H9 (cell line): ENCODE results near the gene HUNK. TPM values are rescaled to one million over a fixed set of nuclear protein-coding genes. Genes with fewer than 3 reads are reported as not detected.

ENCODE experiments used
- DNase-seq: peaks from one replicate; pipeline ENCODE4 v3.0.0-alpha.2; 2017
- H2AFZ ChIP-seq: one replicate; pipeline ENCODE4 v1.6.1; 2013; ENCODE audit warnings: mild to moderate bottlenecking, low read length, control low read depth, moderate library complexity
- H2AK5ac ChIP-seq: 2 replicates; pipeline ENCODE4 v1.6.1; 2013; ENCODE audit warnings: low read length, control low read depth, mixed read lengths; ENCODE audit not compliant: insufficient read length
- H2BK120ac ChIP-seq: one replicate; pipeline ENCODE4 v1.6.1; 2013; ENCODE audit warnings: low read depth, mild to moderate bottlenecking, low read length, control low read depth, inconsistent platforms; ENCODE audit not compliant: poor library complexity, severe bottlenecking
- H2BK12ac ChIP-seq: 2 replicates; pipeline ENCODE4 v1.6.1; 2013; ENCODE audit warnings: low read length, control low read depth, mixed read lengths, low read depth; ENCODE audit not compliant: insufficient read length
- H2BK15ac ChIP-seq: 2 replicates; pipeline ENCODE4 v1.6.1; 2013; ENCODE audit warnings: low read depth, low read length, control low read depth
- H2BK20ac ChIP-seq: one replicate; pipeline ENCODE4 v1.6.1; 2013; ENCODE audit warnings: low read depth, mild to moderate bottlenecking, low read length, control low read depth, inconsistent platforms; ENCODE audit not compliant: poor library complexity, severe bottlenecking
- H2BK5ac ChIP-seq: 2 replicates; pipeline ENCODE4 v1.6.1; 2013; ENCODE audit warnings: low read length, control low read depth, mixed read lengths; ENCODE audit not compliant: insufficient read length
- H3K14ac ChIP-seq: 2 replicates; pipeline ENCODE4 v1.6.1; 2013; ENCODE audit warnings: low read length, control low read depth; ENCODE audit not compliant: insufficient read depth
- H3K18ac ChIP-seq: 2 replicates; pipeline ENCODE4 v1.6.1; 2013; ENCODE audit warnings: low read depth, mild to moderate bottlenecking, mixed read lengths, low read length, control low read depth; ENCODE audit not compliant: insufficient read length
- H3K23ac ChIP-seq: 2 replicates; pipeline ENCODE4 v1.6.1; 2013; ENCODE audit warnings: low read length, control low read depth, mixed read lengths, low read depth; ENCODE audit not compliant: insufficient read length
- H3K23me2 ChIP-seq: 2 replicates; pipeline ENCODE4 v1.6.1; 2013; ENCODE audit warnings: low read depth, mild to moderate bottlenecking, mixed read lengths, low read length, control low read depth; ENCODE audit not compliant: insufficient read length, poor library complexity, severe bottlenecking
- H3K27ac ChIP-seq: 2 replicates; pipeline ENCODE4 v1.5.1; 2013; ENCODE audit warnings: low read length, control low read depth, mixed read lengths, low read depth; ENCODE audit not compliant: insufficient read length
- H3K27me3 ChIP-seq: 2 replicates; pipeline ENCODE4 v1.6.1; 2013; ENCODE audit warnings: low read length, control low read depth, inconsistent platforms; ENCODE audit not compliant: insufficient read depth
- H3K4ac ChIP-seq: 2 replicates; pipeline ENCODE4 v1.6.1; 2013; ENCODE audit warnings: low read depth, mild to moderate bottlenecking, control low read depth, inconsistent platforms, low read length, moderate library complexity
- H3K4me1 ChIP-seq: 2 replicates; pipeline ENCODE4 v1.6.1; 2013; ENCODE audit warnings: low read length, control low read depth, inconsistent platforms; ENCODE audit not compliant: insufficient read depth
- H3K4me2 ChIP-seq: 2 replicates; pipeline ENCODE4 v1.6.1; 2013; ENCODE audit warnings: low read length, control low read depth, mixed read lengths; ENCODE audit not compliant: insufficient read length, insufficient read depth
- H3K56ac ChIP-seq: 2 replicates; pipeline ENCODE4 v1.6.1; 2013; ENCODE audit warnings: low read depth, mild to moderate bottlenecking, mixed read lengths, low read length, control low read depth; ENCODE audit not compliant: insufficient read length
- H3K79me1 ChIP-seq: 2 replicates; pipeline ENCODE4 v1.6.1; 2013; ENCODE audit warnings: low read depth, mild to moderate bottlenecking, moderate library complexity, low read length, control low read depth, inconsistent platforms; ENCODE audit not compliant: insufficient read depth, poor library complexity, severe bottlenecking
- H3K79me2 ChIP-seq: 2 replicates; pipeline ENCODE4 v1.6.1; 2013; ENCODE audit warnings: low read length, control low read depth, inconsistent platforms; ENCODE audit not compliant: insufficient read depth
- H3K9ac ChIP-seq: 2 replicates; pipeline ENCODE4 v1.6.1; 2013; ENCODE audit warnings: low read length, control low read depth, mixed read lengths; ENCODE audit not compliant: insufficient read length; ENCODE audit errors: extremely low read depth
- H3K9me3 ChIP-seq: one replicate; pipeline ENCODE4 v1.6.1; 2013; ENCODE audit warnings: low read depth, low read length, inconsistent platforms; ENCODE audit not compliant: control insufficient read depth
- H3T11ph ChIP-seq: one replicate; pipeline ENCODE4 v1.6.1; 2013; ENCODE audit warnings: mild to moderate bottlenecking, low read length, control low read depth, inconsistent platforms
- H4K20me1 ChIP-seq: one replicate; pipeline ENCODE4 v1.6.1; 2013; ENCODE audit not compliant: control insufficient read depth, insufficient read length, insufficient read depth
- H4K5ac ChIP-seq: 2 replicates; pipeline ENCODE4 v1.6.1; 2013; ENCODE audit warnings: low read depth, mild to moderate bottlenecking, mixed read lengths, low read length, control low read depth; ENCODE audit not compliant: insufficient read length
- H4K8ac ChIP-seq: replicated peaks from 2 replicates; pipeline ENCODE4 v1.6.1; 2013; ENCODE audit warnings: low read length, control low read depth, mixed read lengths, low read depth; ENCODE audit not compliant: insufficient read length
- H4K91ac ChIP-seq: 2 replicates; pipeline ENCODE4 v1.6.1; 2013; ENCODE audit warnings: low read depth, mild to moderate bottlenecking, moderate library complexity, mixed read lengths, low read length, control low read depth; ENCODE audit not compliant: insufficient read length
- H3K27ac Mint-ChIP-seq, 3 experiments: 2 replicates in 2 of 3; 3 replicates in 1 of 3; pipeline ENCODE4 v1.8.0; 2020 to 2021; ENCODE audit warnings: mixed read lengths in 3 of 3, mild to moderate bottlenecking in 1 of 3, moderate library complexity in 1 of 3
- H3K27me3 Mint-ChIP-seq: 2 replicates; pipeline ENCODE4 v1.8.0; 2021; ENCODE audit warnings: low read depth, mild to moderate bottlenecking, moderate library complexity, mixed read lengths
- H3K36me3 Mint-ChIP-seq, 3 experiments: 2 replicates in 2 of 3; 3 replicates in 1 of 3; pipeline ENCODE4 v1.8.0; 2020 to 2021; ENCODE audit warnings: low read depth in 3 of 3, mixed read lengths in 3 of 3; ENCODE audit not compliant: insufficient read depth in 1 of 3
- H3K4me1 Mint-ChIP-seq, 2 experiments: 2 replicates each; pipeline ENCODE4 v1.8.0; 2020; ENCODE audit warnings: mixed read lengths in 2 of 2
- H3K4me3 Mint-ChIP-seq, 2 experiments: 2 replicates in 1 of 2; 3 replicates in 1 of 2; pipeline ENCODE4 v1.8.0; 2020 to 2021; ENCODE audit warnings: mild to moderate bottlenecking in 2 of 2, mixed read lengths in 2 of 2, moderate library complexity in 1 of 2
- H3K9me3 Mint-ChIP-seq, 2 experiments: 2 replicates in 1 of 2; 3 replicates in 1 of 2; pipeline ENCODE4 v1.8.0; 2020; ENCODE audit warnings: mild to moderate bottlenecking in 2 of 2, mixed read lengths in 2 of 2, moderate library complexity in 1 of 2
- WGBS: extraction: QIAGEN DNeasy Blood & Tissue Kit; methylation state at CpG from one replicate; pipeline ENCODE4 v1.1.7; 2013; ENCODE audit warnings: missing lambda C conversion rate, low lambda C conversion rate, mixed read lengths; ENCODE audit not compliant: insufficient read length; ENCODE audit errors: extremely low coverage; 5-methylcytosine and 5-hydroxymethylcytosine counted together
- total RNA-seq: library from RNA; stranded (reverse); gene quantifications from 2 replicates; pipeline ENCODE4 v1.2.1, GENCODE V29; 2021
- TF ChIP-seq, protein P1 (sequence below): fragments of 200-600 bp; sonication (generic); conservative IDR thresholded peaks from 3 replicates; pipeline ENCODE4 v1.8.0; 2021; ENCODE audit warnings: antibody characterized with exemption, mild to moderate bottlenecking

HUNK gene
- total RNA-seq, 1 experiment from 2014 or later = 5.8 TPM

- Histone ChIP-seq H4K5ac (no peak overlapping the region), H3K23me2 (no peaks in the 10 kb centered on the region), H2AK5ac (no peak overlapping the region), H2BK12ac (no peak overlapping the region), H3K4ac (no peak overlapping the region), H4K91ac (no peak overlapping the region), H3K56ac (no peak overlapping the region), H2BK15ac (no peak overlapping the region), H3K9ac (no peak overlapping the region), H3K4me2 (no peak overlapping the region), H4K8ac (no peak overlapping the region), H3K23ac (no peak overlapping the region), H2BK20ac (no peak overlapping the region), H3K18ac (no peak overlapping the region), H3T11ph (no peak overlapping the region), H2BK5ac (no peak overlapping the region), H3K27me3 (no peaks in the 10 kb centered on the region), H3K79me1 (no peaks in the 10 kb centered on the region), H2BK120ac (no peak overlapping the region), H4K20me1 (peaks cover 3% of the 10 kb centered on the region), H3K79me2 (no peaks in the 10 kb centered on the region), H2AFZ (no peak overlapping the region), H3K14ac (no peak overlapping the region), H3K4me1 (no peaks in the 10 kb centered on the region), H3K9me3 (no peaks in the 10 kb centered on the region), H3K27ac (no peak overlapping the region)
- Mint-ChIP-seq H3K27ac (peak overlapping the region in 1 of 3 experiments; percentile 57; a peak in 2 of 7 replicates), H3K9me3 (peaks cover 4 to 11% of the 10 kb centered on the region in 2 experiments), H3K4me1 (peaks cover 12 to 27% of the 10 kb centered on the region in 2 experiments), H3K4me3 (no peak overlapping the region), H3K27me3 (no peaks in the 10 kb centered on the region; the same call in 1 of the 2 replicates), H3K36me3 (peaks cover 11 to 19% (median 12%) of the 10 kb centered on the region in 3 experiments)
- WGBS = no CpG with 5 or more reads among the region's 7 CpGs
- DNase-seq = no peak
- TF ChIP-seq, protein P1, sequence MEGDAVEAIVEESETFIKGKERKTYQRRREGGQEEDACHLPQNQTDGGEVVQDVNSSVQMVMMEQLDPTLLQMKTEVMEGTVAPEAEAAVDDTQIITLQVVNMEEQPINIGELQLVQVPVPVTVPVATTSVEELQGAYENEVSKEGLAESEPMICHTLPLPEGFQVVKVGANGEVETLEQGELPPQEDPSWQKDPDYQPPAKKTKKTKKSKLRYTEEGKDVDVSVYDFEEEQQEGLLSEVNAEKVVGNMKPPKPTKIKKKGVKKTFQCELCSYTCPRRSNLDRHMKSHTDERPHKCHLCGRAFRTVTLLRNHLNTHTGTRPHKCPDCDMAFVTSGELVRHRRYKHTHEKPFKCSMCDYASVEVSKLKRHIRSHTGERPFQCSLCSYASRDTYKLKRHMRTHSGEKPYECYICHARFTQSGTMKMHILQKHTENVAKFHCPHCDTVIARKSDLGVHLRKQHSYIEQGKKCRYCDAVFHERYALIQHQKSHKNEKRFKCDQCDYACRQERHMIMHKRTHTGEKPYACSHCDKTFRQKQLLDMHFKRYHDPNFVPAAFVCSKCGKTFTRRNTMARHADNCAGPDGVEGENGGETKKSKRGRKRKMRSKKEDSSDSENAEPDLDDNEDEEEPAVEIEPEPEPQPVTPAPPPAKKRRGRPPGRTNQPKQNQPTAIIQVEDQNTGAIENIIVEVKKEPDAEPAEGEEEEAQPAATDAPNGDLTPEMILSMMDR = no peak
Observed at GRCh38 chr21:31929548-31929947, 56.7 kb downstream of the HUNK start.
